ENCODE data around the gene SSBP2.

SSBP2 gene

DNA sequence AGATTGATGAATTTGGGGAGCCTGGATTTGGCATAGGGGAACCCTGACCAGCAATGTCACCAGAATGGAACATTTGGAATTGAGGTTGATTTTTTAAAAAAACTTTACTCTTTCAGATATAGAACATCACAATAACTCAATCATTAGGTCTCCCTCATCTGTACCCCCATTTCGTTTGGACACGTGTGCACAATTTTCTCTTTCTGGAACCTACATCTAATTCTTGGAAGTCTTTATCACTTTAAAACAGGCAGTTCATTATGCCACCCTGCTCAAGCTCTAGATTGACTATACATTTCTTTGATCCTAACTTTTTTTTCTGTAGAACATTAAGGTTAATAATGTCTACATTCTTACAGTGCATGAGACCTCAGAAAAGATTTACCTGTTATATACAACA lies 3.7 kb upstream of the SSBP2 start:
- TF ChIP-seq, protein P1, sequence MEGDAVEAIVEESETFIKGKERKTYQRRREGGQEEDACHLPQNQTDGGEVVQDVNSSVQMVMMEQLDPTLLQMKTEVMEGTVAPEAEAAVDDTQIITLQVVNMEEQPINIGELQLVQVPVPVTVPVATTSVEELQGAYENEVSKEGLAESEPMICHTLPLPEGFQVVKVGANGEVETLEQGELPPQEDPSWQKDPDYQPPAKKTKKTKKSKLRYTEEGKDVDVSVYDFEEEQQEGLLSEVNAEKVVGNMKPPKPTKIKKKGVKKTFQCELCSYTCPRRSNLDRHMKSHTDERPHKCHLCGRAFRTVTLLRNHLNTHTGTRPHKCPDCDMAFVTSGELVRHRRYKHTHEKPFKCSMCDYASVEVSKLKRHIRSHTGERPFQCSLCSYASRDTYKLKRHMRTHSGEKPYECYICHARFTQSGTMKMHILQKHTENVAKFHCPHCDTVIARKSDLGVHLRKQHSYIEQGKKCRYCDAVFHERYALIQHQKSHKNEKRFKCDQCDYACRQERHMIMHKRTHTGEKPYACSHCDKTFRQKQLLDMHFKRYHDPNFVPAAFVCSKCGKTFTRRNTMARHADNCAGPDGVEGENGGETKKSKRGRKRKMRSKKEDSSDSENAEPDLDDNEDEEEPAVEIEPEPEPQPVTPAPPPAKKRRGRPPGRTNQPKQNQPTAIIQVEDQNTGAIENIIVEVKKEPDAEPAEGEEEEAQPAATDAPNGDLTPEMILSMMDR (IDR thresholded peaks at IDR 0.05; ENCODE audit: insufficient read depth, low read depth, low read length, missing control alignments): no peak
- no peak overlapping the region for H3K4me3 ChIP-seq (ENCODE audit: low read length)
- no peak for DNase-seq (ENCODE audit: low read depth)

DNA sequence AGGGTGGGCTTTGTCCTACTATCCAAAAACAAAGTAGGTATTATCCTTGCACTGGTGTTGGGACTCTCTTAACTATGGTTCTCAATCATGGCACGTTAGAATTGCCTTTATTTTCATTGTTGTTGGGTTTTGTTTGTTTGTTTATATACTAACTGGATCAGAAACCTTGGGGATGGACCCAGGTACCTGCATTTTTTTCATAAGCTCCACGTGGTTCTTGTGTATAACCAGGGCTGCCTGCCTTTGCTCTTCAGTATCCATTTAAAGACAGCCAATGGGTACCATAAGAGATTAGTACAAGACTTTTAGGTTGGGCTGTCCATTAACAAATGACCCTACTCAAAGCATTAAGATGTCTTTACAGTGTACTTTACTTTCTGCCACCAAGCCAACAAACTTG lies 2.5 kb upstream of the SSBP2 start:
- no peak overlapping the region for H3K4me3 ChIP-seq (ENCODE audit: low read length)
- TF ChIP-seq, protein P1 (IDR thresholded peaks at IDR 0.05; ENCODE audit: insufficient read depth, low read depth, low read length, missing control alignments): no peak

DNA sequence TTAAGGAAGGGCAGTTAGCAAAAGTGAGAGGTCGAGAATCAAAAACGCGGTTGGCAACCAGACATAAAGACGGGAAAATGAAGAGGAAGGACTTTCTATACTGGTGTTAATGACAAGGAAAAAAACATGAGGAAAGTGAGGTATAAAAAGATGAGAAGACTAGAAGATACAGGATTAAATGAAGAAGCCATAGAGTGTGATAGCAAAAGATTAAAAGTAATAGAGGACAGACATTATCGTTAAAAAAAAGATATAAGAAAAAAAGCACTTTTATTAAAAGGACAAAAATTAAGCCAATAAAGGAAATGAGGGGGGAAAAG lies 1.7 kb upstream of the SSBP2 start:
- H3K4me3 ChIP-seq (ENCODE audit: low read length): no peak overlapping the region
- DNase-seq (ENCODE audit: low read depth): no peak
- TF ChIP-seq, protein P1 (IDR thresholded peaks at IDR 0.05; ENCODE audit: insufficient read depth, low read depth, low read length, missing control alignments): no peak

More for the DNA sequence above, 2.5 kb upstream of the SSBP2 start:
- no peak for DNase-seq (ENCODE audit: low read depth)

DNA sequence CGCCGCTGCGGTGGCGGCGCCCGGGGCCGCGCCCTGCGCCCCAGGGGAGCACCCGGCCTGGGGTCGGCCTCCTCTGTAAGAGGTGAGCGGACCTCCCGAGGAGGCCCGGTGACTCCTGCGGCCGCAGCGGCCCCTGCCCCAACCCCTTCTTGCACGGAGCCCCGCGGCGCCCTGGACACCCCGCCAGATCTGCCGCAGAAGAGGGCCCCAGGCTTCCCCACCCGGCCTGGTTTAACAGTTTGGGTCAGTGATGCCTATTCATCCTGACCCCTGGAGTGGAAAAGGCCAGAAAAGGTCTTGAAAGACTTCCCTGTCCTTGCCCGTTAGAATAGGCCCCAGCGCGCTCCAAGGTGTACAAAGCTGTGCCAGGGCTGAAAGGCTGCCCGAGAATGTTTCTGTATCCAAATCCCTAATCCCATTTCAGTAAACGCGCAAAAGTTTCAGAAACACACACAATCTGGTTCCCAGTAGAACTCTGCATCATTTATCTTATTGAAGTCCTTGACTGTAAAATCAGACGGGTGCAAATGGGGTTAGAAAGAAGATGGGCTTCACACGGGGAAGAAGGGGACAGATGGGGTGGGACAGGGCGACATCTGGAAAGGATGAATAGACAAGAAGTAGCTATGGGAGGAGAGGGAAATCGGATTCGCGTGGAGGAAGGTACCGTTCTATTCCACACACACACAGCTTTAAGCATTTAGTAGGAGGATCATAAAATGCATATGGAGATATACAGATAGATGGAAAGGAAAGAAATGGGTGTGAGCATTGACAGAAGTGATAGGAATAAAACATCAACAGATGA lies 1.1 kb upstream of the SSBP2 start:
- TF ChIP-seq, protein P1 (IDR thresholded peaks at IDR 0.05; ENCODE audit: insufficient read depth, low read depth, low read length, missing control alignments): no peak
- H3K4me3 ChIP-seq (ENCODE audit: low read length): peak overlapping the region; percentile 48
- DNase-seq (ENCODE audit: low read depth): no peak

DNA sequence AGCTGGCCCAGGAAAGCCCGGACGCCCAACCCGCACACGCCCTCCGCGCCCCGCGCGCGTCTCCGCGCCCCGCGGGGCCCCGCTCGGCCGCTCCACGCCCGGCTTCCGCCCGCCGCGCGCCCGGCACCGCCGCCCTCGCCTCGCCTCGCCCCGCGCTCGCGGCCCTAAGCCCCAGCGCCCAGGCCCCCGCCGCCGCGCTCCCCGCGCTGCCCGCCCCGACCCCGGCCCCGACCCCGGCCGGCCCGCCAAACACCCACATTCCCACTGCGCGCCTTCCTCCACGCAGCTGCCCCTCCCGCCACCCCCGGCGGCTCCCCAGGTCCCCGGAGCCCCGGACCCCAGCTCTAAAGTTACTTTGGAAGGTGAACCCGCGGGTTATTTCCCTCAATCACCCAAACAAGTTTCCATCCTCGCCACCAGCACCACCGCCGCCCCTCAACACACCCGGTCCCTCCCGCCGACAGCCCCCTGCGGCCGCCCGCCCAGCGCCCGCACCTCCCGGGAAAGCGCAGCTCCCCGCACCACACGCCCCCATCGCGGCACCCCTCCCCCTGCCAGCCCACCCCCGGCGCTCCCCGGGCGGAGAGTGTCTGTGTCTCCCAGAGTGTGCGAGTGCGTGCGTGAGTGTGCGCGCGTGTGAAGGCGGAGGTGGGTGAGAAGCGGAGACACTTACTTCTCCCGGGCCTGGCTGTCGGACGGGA lies 439 bp downstream of the SSBP2 start:
- TF ChIP-seq, protein P1 (IDR thresholded peaks at IDR 0.05; ENCODE audit: insufficient read depth, low read depth, low read length, missing control alignments): no peak
- H3K4me3 ChIP-seq (ENCODE audit: low read length): peak overlapping the region; percentile 66
- DNase-seq (ENCODE audit: low read depth): no peak

DNA sequence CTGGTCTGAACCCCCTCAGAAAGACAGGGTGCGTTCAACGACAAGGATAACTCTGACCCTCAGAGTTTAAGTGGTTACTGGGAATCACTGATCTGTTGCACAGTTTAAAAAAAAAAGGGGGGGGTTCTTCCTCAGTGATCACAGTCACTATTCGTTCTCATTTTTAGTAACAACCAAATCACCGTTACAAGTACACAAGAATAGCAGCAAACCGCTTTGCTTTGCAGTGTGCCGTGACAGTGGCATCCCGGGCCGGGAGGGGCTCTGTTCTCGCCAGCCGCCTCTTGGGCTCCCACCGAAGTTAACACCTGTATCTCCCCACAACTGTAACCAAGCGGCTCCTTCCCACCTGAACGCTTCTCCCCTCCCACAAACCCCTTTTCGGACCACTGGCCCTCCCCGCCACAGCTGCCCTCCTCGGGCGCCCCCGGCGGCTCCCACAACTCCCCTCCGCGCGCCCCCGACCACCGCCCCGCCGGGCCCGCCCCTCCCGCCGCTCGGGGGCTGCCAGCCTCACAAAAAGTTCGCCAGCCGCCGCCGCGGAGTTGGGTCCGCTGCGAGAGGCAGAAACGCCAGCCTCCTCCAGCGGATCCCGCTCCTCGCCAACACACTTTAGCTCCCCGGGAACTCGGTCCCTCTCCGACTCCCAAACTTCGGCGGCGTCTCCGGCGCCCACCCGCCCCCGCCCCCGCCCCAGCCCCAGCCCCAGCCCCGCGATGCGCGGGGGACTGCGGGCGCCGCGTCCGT lies 1.2 kb downstream of the SSBP2 start:
- TF ChIP-seq, protein P1 (IDR thresholded peaks at IDR 0.05; ENCODE audit: insufficient read depth, low read depth, low read length, missing control alignments): no peak
- DNase-seq (ENCODE audit: low read depth): peak; percentile 21

More for the DNA sequence above, 1.2 kb downstream of the SSBP2 start:
- peak overlapping the region; percentile 60 for H3K4me3 ChIP-seq (ENCODE audit: low read length)

Measured in epithelial cell of esophagus (primary cell).